ENCODE data around the gene MRI1. TPM values are rescaled to one million over a fixed set of nuclear protein-coding genes. Genes with fewer than 3 reads are reported as not detected.

The MRI1 gene
- total RNA-seq, 1 experiment from 2014 or later: 19.6 TPM

- TF ChIP-seq REST (IDR thresholded peaks at IDR 0.05; ENCODE audit: low read depth): no peak
- no peak for TF ChIP-seq RAD21 (IDR thresholded peaks at IDR 0.05; ENCODE audit: low read depth)
Measured at GRCh38 chr19:13747098-13747453, 17.2 kb upstream of the MRI1 start (continued).

- H4K20me1 ChIP-seq (ENCODE audit: insufficient read depth): no peaks in the 10 kb centered on the region
- RAD21 ChIA-PET (ENCODE audit: low non-redundant PET in 1 of 2, low total read pairs in 2 of 2, uncharacterized antibody in 2 of 2, unreplicated experiment in 2 of 2): no interaction called here
- POLR2A ChIA-PET: interaction anchor here (1.0 to 2.6 kb wide), 5 partner anchors 17 to 114 kb away, joined by 3 to 23 read pairs (median 8); partner anchors contain the start of gene C19orf53
- peak overlapping the region; percentile 83 for H3K27ac ChIP-seq (ENCODE audit: low read depth, low read length)
- no peak for ATAC-seq
- intact Hi-C loops (cut with micrococcal nuclease): no loop called here
- H3K4me2 ChIP-seq (ENCODE audit: low read length): peak overlapping the region; percentile 85
- no peaks in the 10 kb centered on the region for H3K27me3 ChIP-seq (ENCODE audit: insufficient read depth, low read length)
- H3K9me2 ChIP-seq (ENCODE audit: insufficient read depth): no peaks in the 10 kb centered on the region
- TSS peak; percentile 89 for BruUV-seq (replicated peaks)
- CTCF ChIA-PET: interaction anchor here (1.0 to 1.8 kb wide), 4 partner anchors 16 to 114 kb away, joined by 3 to 7 read pairs (median 6); partner anchors contain the start of gene MRI1
- no peak overlapping the region for H2AFZ ChIP-seq (ENCODE audit: low read depth, low read length, poor library complexity, severe bottlenecking)
- H3K36me3 ChIP-seq (ENCODE audit: control insufficient read depth in 1 of 2, insufficient read depth in 2 of 2, low read length in 2 of 2): peaks cover 0 to 3% of the 10 kb centered on the region in 2 experiments; a peak in 2 of 4 replicates
- H3K9ac ChIP-seq (ENCODE audit: low read length): peak overlapping the region; percentile 92
- H3K9me3 ChIP-seq (ENCODE audit: control insufficient read depth in 1 of 2, insufficient read depth in 1 of 2, low read depth in 1 of 2, low read length in 2 of 2): peaks cover 0 to 5% of the 10 kb centered on the region in 2 experiments; a peak in 1 of 4 replicates
- no peak for DNase-seq (ENCODE audit: low read depth, low spot score)
- H3K4me1 ChIP-seq (ENCODE audit: control insufficient read depth in 1 of 2, insufficient read depth in 2 of 2, low read length in 2 of 2): peaks cover 2 to 16% of the 10 kb centered on the region in 2 experiments; a peak in 3 of 4 replicates
- peak overlapping the region; percentile 75 to 78 for H3K4me3 ChIP-seq (replicated peaks in 1 of 2; ENCODE audit: low read depth in 1 of 2, low read length in 2 of 2)
- peak; percentile 37; the same call in 1 of the 2 replicates for TF ChIP-seq SIN3A (IDR thresholded peaks at IDR 0.05; ENCODE audit: low read depth)
- no peak for TF ChIP-seq ZBTB33 (IDR thresholded peaks at IDR 0.05; ENCODE audit: extremely low read depth, insufficient replicate concordance, low read length)
- TF ChIP-seq POLR2AphosphoS5 (IDR thresholded peaks at IDR 0.05; ENCODE audit: low read depth, low read length): no peak
- TF ChIP-seq EGR1 (IDR thresholded peaks at IDR 0.05; ENCODE audit: low read depth): 0 out of 2 replicates have a peak, but pooled peaks have one; percentile 10
- peaks cover 22% of the 10 kb centered on the region for H3K79me2 ChIP-seq (ENCODE audit: insufficient read depth, low read length)
Measured at GRCh38 chr19:13748169-13748828, 16.0 kb upstream of the MRI1 start.
